Ascending aorta (tissue), 2 donors: ENCODE measurements around the gene NAMPT. TPM values are rescaled to one million over a fixed set of nuclear protein-coding genes. Genes with fewer than 3 reads are reported as not detected.

ENCODE experiments used
- DNase-seq, 2 donors: peaks; one replicate each; pipeline ENCODE4 v3.0.0-alpha.2; 2019; ENCODE audit warnings: low spot score in 2 of 2
- H3K27ac ChIP-seq, 2 donors: fragments of 200-600 bp; sonication (generic); one replicate each; pipeline ENCODE4 v1.5.1; 2016 to 2017; ENCODE audit warnings: mild to moderate bottlenecking in 1 of 2
- H3K27me3 ChIP-seq: fragments of 200-600 bp; sonication (generic); one replicate; pipeline ENCODE4 v1.5.1; 2017
- H3K36me3 ChIP-seq, 2 donors: fragments of 200-600 bp; sonication (generic); one replicate each; pipeline ENCODE4 v1.5.1; 2016
- H3K4me1 ChIP-seq, 2 donors: fragments of 200-600 bp; sonication (generic); one replicate each; pipeline ENCODE4 v1.5.1; 2016 to 2017; ENCODE audit warnings: mild to moderate bottlenecking in 1 of 2
- H3K4me3 ChIP-seq, 2 donors: fragments of 200-600 bp; sonication (generic); one replicate each; pipeline ENCODE4 v1.5.1; 2016 to 2017; ENCODE audit warnings: mild to moderate bottlenecking in 1 of 2
- H3K9me3 ChIP-seq, 2 donors: fragments of 200-600 bp; sonication (generic); one replicate each; pipeline ENCODE4 v1.5.1; 2016
- CTCF ChIP-seq, 3 experiments: fragments of 200-600 bp in 2 of 3; fragments of 450-650 bp in 1 of 3; sonication (generic) in 2 of 3; IDR thresholded peaks; one replicate each; pipeline ENCODE4 v1.5.1; 2016 to 2019; ENCODE audit warnings: antibody characterized with exemption in 3 of 3, mild to moderate bottlenecking in 1 of 3, moderate library complexity in 1 of 3
- intact Hi-C: fragments of 100-400 bp; cut with DNase I; formaldehyde crosslinking; loops from one replicate; pipeline ENCODE4 v1.15.1; 2023
- total RNA-seq: library from RNA; depleted of rRNA; stranded (reverse); fragments of >200 nt; gene quantifications from one replicate; pipeline ENCODE4 v1.1.0, GENCODE V29; 2016

Gene NAMPT
- total RNA-seq, 1 donor from 2014 or later: 128 TPM

DNA sequence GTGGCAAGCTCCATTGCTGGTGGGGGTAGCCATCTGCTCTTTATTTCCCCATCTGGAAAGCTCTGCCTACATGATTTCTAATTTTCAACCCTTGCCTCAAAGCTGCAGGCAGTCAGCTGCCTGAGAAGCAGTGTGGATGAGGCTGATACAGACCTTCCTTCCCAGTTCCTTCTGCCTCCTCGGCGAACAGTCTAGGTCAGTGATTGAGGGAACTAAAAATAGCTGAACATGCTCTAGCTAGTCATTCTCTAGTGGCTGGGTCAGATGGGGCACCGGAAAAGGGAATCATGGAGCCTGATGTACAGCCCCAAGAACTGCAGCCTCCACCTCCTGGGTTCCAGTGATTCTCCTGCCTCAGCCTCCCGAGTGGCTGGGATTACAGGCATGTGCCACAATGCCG is 48.7 kb downstream of the NAMPT start:
- H3K4me1 ChIP-seq: no peaks in the 10 kb centered on the region
- DNase-seq: no peak
- intact Hi-C loops: no loop called here

GRCh38 chr7:106234425-106234824 is 50.4 kb downstream of the NAMPT start:
- no peak for TF ChIP-seq CTCF (IDR thresholded peaks at IDR 0.05)

More for the DNA sequence above, 48.7 kb downstream of the NAMPT start:
- H3K4me3 ChIP-seq: no peak overlapping the region
- TF ChIP-seq CTCF (IDR thresholded peaks at IDR 0.05): no peak
- H3K27ac ChIP-seq: no peak overlapping the region
- H3K27me3 ChIP-seq: no peaks in the 10 kb centered on the region
- no peaks in the 10 kb centered on the region for H3K36me3 ChIP-seq
- H3K9me3 ChIP-seq: no peaks in the 10 kb centered on the region

DNA sequence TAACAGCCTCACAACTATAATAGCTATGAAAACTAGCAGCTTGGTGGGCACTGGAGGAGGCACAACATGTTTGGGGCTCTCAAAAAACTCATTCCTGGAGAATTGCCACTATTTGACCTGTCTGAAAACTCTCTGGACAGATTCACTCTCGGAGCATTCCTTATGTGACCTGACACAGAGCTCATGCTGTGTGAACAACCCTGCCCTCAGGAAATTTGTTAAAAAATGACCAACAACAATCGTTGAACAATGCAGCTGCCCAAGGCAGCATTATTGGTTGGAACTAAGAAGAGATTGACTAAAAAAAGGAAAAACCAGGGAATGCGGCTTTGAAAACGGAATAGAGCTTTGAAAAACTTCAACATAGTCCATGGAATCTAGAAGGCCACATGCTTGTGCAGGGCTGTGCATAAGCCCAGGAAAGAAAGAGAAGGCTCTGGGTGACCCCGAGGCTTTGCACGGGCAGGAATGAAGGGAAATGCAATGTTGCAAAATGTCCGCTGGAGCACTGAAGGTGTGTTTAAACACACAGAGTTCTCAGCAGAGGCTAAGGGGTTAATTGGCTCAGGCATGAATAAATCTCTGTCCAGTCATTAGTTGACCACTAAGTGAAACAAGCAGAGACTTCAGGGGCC is 52.8 kb downstream of the NAMPT start:
- intact Hi-C loops: no loop called here
- DNase-seq: no peak

More at GRCh38 chr7:106234425-106234824, 50.4 kb downstream of the NAMPT start:
- Histone ChIP-seq H3K9me3 (no peaks in the 10 kb centered on the region), H3K27me3 (no peaks in the 10 kb centered on the region), H3K4me3 (no peak overlapping the region), H3K27ac (no peak overlapping the region), H3K36me3 (no peaks in the 10 kb centered on the region), H3K4me1 (no peaks in the 10 kb centered on the region)
- DNase-seq: no peak
- intact Hi-C loops: no loop called here

GRCh38 chr7:106225856-106226255 is 58.9 kb downstream of the NAMPT start:
- H3K27me3 ChIP-seq: no peaks in the 10 kb centered on the region
- TF ChIP-seq CTCF (IDR thresholded peaks at IDR 0.05): no peak

More for the DNA sequence above, 52.8 kb downstream of the NAMPT start:
- Histone ChIP-seq H3K27ac (no peak overlapping the region), H3K4me3 (no peak overlapping the region), H3K4me1 (no peaks in the 10 kb centered on the region), H3K36me3 (no peaks in the 10 kb centered on the region), H3K9me3 (no peaks in the 10 kb centered on the region), H3K27me3 (no peaks in the 10 kb centered on the region)
- TF ChIP-seq CTCF (IDR thresholded peaks at IDR 0.05): no peak

GRCh38 chr7:106224797-106225196 is 60.0 kb downstream of the NAMPT start:
- Histone ChIP-seq H3K4me3 (no peak overlapping the region), H3K9me3 (no peaks in the 10 kb centered on the region), H3K36me3 (no peaks in the 10 kb centered on the region), H3K27ac (no peak overlapping the region), H3K4me1 (no peaks in the 10 kb centered on the region), H3K27me3 (no peaks in the 10 kb centered on the region)
- TF ChIP-seq CTCF (IDR thresholded peaks at IDR 0.05): no peak
- intact Hi-C loops: no loop called here
- DNase-seq: no peak

More at GRCh38 chr7:106225856-106226255, 58.9 kb downstream of the NAMPT start:
- Histone ChIP-seq H3K9me3 (no peaks in the 10 kb centered on the region), H3K27ac (no peak overlapping the region), H3K36me3 (no peaks in the 10 kb centered on the region), H3K4me1 (no peaks in the 10 kb centered on the region), H3K4me3 (no peak overlapping the region)
- intact Hi-C loops: no loop called here
- no peak for DNase-seq
